Left lobe of liver (tissue), 2 donors: ENCODE data around the gene MANBA. TPM values are rescaled to one million over a fixed set of nuclear protein-coding genes. Genes with fewer than 3 reads are reported as not detected.
A peak's percentile ranks its signal among the peaks of the same experiment; 100 is the strongest.
"Not testable (repeated sequence)": the region's sequence is repeated elsewhere in the genome, so short reads cannot be mapped to it uniquely, and the experiment has no call there.

Source experiments
- ATAC-seq: fragments of 200-7000 bp; cut with Tn5 transposase; one replicate; pipeline ENCODE4 v1.9.1; 2020; ENCODE audit warnings: mild to moderate bottlenecking, moderate library complexity
- DNase-seq: peaks from one replicate; pipeline ENCODE4 v3.0.0-alpha.2; 2020; ENCODE audit warnings: low spot score
- total RNA-seq: library from RNA; stranded (reverse); gene quantifications from one replicate; pipeline ENCODE4 v1.2.1, GENCODE V29; 2021
- donor health status: DM: no; HTN: no; CAD: no; lungs with moderate emphysema.
- donor health status: DM: no; HTN: yes; CAD: no.

Gene MANBA
- total RNA-seq, 1 donor from 2014 or later, result 10.6 TPM

GRCh38 chr4:102625232-102625930, 135.4 kb downstream of the MANBA start:
- ATAC-seq (peak; percentile 67), DNase-seq (no peak)

- no peak for DNase-seq
- ATAC-seq, result no peak
These were observed 136.3 kb downstream of the MANBA start for GRCh38 chr4:102624505-102624904.

- no peak for ATAC-seq
- no peak for DNase-seq
These were observed 137.1 kb downstream of the MANBA start for GRCh38 chr4:102623622-102624021.

GRCh38 chr4:102620697-102621497, 139.9 kb downstream of the MANBA start:
- peak; percentile 59 for DNase-seq
- peak; percentile 95 for ATAC-seq

- DNase-seq, result not testable (repeated sequence)
- peak; percentile 27 for ATAC-seq
These were observed 140.8 kb downstream of the MANBA start for GRCh38 chr4:102619776-102620631.

- not testable (repeated sequence) for DNase-seq, ATAC-seq
These were observed 141.7 kb downstream of the MANBA start for GRCh38 chr4:102619021-102619420.

GRCh38 chr4:102616636-102617035, 144.1 kb downstream of the MANBA start:
- no peak for DNase-seq
- ATAC-seq, result no peak

- ATAC-seq, result peak; percentile 36
- DNase-seq, result no peak
These were observed 146.0 kb downstream of the MANBA start for GRCh38 chr4:102614801-102615200.

- ATAC-seq (peak; percentile 37), DNase-seq (no peak)
These were observed 147.9 kb downstream of the MANBA start for GRCh38 chr4:102612824-102613366.

- ATAC-seq, result no peak
These were observed 148.6 kb downstream of the MANBA start for GRCh38 chr4:102612210-102612609.

GRCh38 chr4:102610476-102610875, 150.3 kb downstream of the MANBA start:
- DNase-seq, result no peak
- no peak for ATAC-seq

More at GRCh38 chr4:102612210-102612609, 148.6 kb downstream of the MANBA start:
- DNase-seq, result no peak

GRCh38 chr4:102610007-102610406, 150.8 kb downstream of the MANBA start:
- DNase-seq (no peak), ATAC-seq (peak; percentile 47)

- no peak for ATAC-seq
- no peak for DNase-seq
These were observed 152.6 kb downstream of the MANBA start for GRCh38 chr4:102608190-102608589.

- DNase-seq, result no peak
- ATAC-seq, result no peak
These were observed 153.8 kb downstream of the MANBA start for GRCh38 chr4:102606846-102607450.

- DNase-seq, result no peak
- ATAC-seq, result no peak
These were observed 154.5 kb downstream of the MANBA start for GRCh38 chr4:102606261-102606660.

GRCh38 chr4:102604222-102604940, 156.4 kb downstream of the MANBA start:
- ATAC-seq (no peak), DNase-seq (no peak)

- ATAC-seq (peak; percentile 60), DNase-seq (no peak)
These were observed 159.1 kb downstream of the MANBA start for GRCh38 chr4:102601586-102602227.

GRCh38 chr4:102600689-102601088, 160.1 kb downstream of the MANBA start:
- DNase-seq (no peak), ATAC-seq (no peak)

GRCh38 chr4:102599886-102600285, 160.9 kb downstream of the MANBA start:
- ATAC-seq (no peak), DNase-seq (no peak)
